Neuronal stem cell (in vitro differentiated cells): ENCODE results near the gene MAGT1.

ENCODE experiments used
- DNase-seq: peaks from one replicate; pipeline ENCODE4 v3.0.0-alpha.2; 2013; ENCODE audit warnings: low spot score
- H2AFZ ChIP-seq: one replicate; pipeline ENCODE4 v1.6.1; 2013; ENCODE audit warnings: mild to moderate bottlenecking, low read length, inconsistent platforms
- H2AK5ac ChIP-seq: 2 replicates; pipeline ENCODE4 v1.6.1; 2013; ENCODE audit warnings: low read depth, mild to moderate bottlenecking, inconsistent platforms, low read length, moderate library complexity, mixed read lengths
- H2BK120ac ChIP-seq: 2 replicates; pipeline ENCODE4 v1.6.1; 2013; ENCODE audit warnings: low read depth, mild to moderate bottlenecking, inconsistent platforms, low read length, moderate library complexity, mixed read lengths
- H2BK12ac ChIP-seq: one replicate; pipeline ENCODE4 v1.6.1; 2013; ENCODE audit warnings: low read length, inconsistent platforms
- H2BK15ac ChIP-seq: 2 replicates; pipeline ENCODE4 v1.6.1; 2013; ENCODE audit warnings: mild to moderate bottlenecking, low read length, inconsistent platforms, mixed read lengths
- H2BK5ac ChIP-seq: one replicate; pipeline ENCODE4 v1.6.1; 2013; ENCODE audit warnings: inconsistent platforms, mild to moderate bottlenecking, low read length, moderate library complexity
- H3K14ac ChIP-seq: one replicate; pipeline ENCODE4 v1.6.1; 2013; ENCODE audit warnings: low read length, inconsistent platforms
- H3K18ac ChIP-seq: 2 replicates; pipeline ENCODE4 v1.6.1; 2013; ENCODE audit warnings: low read length, inconsistent platforms
- H3K23ac ChIP-seq: 2 replicates; pipeline ENCODE4 v1.6.1; 2013; ENCODE audit warnings: low read depth, mild to moderate bottlenecking, mixed read lengths, low read length, inconsistent platforms; ENCODE audit not compliant: poor library complexity
- H3K27ac ChIP-seq: replicated peaks from 3 replicates; pipeline ENCODE4 v1.5.1; 2013; ENCODE audit warnings: low read length, inconsistent platforms
- H3K27me3 ChIP-seq, 3 experiments: 2 replicates each; pipeline ENCODE4 v1.6.1; 2013; ENCODE audit warnings: low read length in 3 of 3, mild to moderate bottlenecking in 2 of 3, inconsistent platforms in 1 of 3, low read depth in 1 of 3, mixed read lengths in 1 of 3, moderate library complexity in 1 of 3; ENCODE audit not compliant: control insufficient read depth in 3 of 3, insufficient read depth in 3 of 3
- H3K36me3 ChIP-seq, 2 donors: replicated peaks in 1 of 2; 2 replicates each; pipeline ENCODE4 v1.6.1; 2013; ENCODE audit warnings: low read length in 2 of 2; ENCODE audit not compliant: control insufficient read depth in 2 of 2, insufficient read depth in 2 of 2
- H3K4ac ChIP-seq: 2 replicates; pipeline ENCODE4 v1.6.1; 2013; ENCODE audit warnings: inconsistent platforms, mild to moderate bottlenecking, low read length, moderate library complexity
- H3K4me1 ChIP-seq, 2 donors: 1 replicate in 1 of 2; 2 replicates in 1 of 2; pipeline ENCODE4 v1.6.1; 2013; ENCODE audit warnings: low read length in 2 of 2, low read depth in 1 of 2; ENCODE audit not compliant: control insufficient read depth in 2 of 2, insufficient read depth in 1 of 2
- H3K4me2 ChIP-seq: one replicate; pipeline ENCODE4 v1.6.1; 2013; ENCODE audit warnings: mild to moderate bottlenecking, low read length, inconsistent platforms; ENCODE audit not compliant: insufficient read depth, poor library complexity, severe bottlenecking
- H3K4me3 ChIP-seq, 2 donors: 2 replicates each; pipeline ENCODE4 v1.5.1; 2013; ENCODE audit warnings: low read length in 2 of 2, mild to moderate bottlenecking in 2 of 2, inconsistent platforms in 1 of 2, moderate library complexity in 1 of 2
- H3K79me1 ChIP-seq: one replicate; pipeline ENCODE4 v1.6.1; 2013; ENCODE audit warnings: low read depth, mild to moderate bottlenecking, inconsistent platforms, low read length, moderate library complexity
- H3K9ac ChIP-seq: one replicate; pipeline ENCODE4 v1.6.1; 2013; ENCODE audit warnings: mild to moderate bottlenecking, low read depth, low read length, inconsistent platforms; ENCODE audit not compliant: poor library complexity
- H3K9me3 ChIP-seq, 2 donors: replicated peaks in 1 of 2; 2 replicates each; pipeline versions ENCODE3 to v1.6.1; 2013; ENCODE audit warnings: low read length in 2 of 2, mild to moderate bottlenecking in 2 of 2, inconsistent platforms in 1 of 2, low read depth in 1 of 2, mixed read lengths in 1 of 2, moderate library complexity in 1 of 2; ENCODE audit not compliant: control insufficient read depth in 2 of 2, insufficient read depth in 1 of 2
- H4K8ac ChIP-seq: one replicate; pipeline ENCODE4 v1.6.1; 2013; ENCODE audit warnings: low read depth, mild to moderate bottlenecking, inconsistent platforms, low read length, moderate library complexity
- H4K91ac ChIP-seq: one replicate; pipeline ENCODE4 v1.6.1; 2013; ENCODE audit warnings: low read length, low read depth, mild to moderate bottlenecking, inconsistent platforms; ENCODE audit not compliant: poor library complexity
- WGBS, 2 donors: extraction: QIAGEN DNeasy Blood & Tissue Kit; methylation state at CpG; one replicate each; pipeline ENCODE4 v1.1.7; 2013; ENCODE audit warnings: missing lambda C conversion rate in 2 of 2, mixed read lengths in 1 of 2; ENCODE audit not compliant: insufficient read length in 2 of 2, insufficient replicate concordance in 1 of 2; ENCODE audit errors: extremely low coverage in 2 of 2; 5-methylcytosine and 5-hydroxymethylcytosine counted together

MAGT1 gene

DNA sequence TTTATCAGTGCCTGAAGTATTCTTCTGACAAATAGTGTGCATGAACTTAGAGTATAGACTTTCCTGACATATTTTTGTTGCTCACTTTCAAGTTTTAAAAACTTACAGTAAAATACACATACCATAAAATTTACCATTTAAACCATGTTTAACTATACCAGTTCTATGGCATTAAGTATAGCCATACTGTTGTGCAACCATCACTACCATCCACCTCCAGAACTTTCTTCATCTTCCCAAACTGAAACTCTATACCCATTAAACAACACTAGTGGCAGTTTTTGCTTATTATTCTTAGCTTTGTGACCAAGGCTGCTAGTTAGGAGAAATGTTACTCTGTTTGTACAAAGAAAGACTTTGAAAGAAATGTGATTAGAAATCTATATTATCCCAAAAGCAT is 41.1 kb upstream of the MAGT1 start:
- no peak overlapping the region for H3K23ac ChIP-seq
- H2BK5ac ChIP-seq = no peak overlapping the region
- H2BK12ac ChIP-seq = no peak overlapping the region
- no peaks in the 10 kb centered on the region for H3K79me1 ChIP-seq
- H3K9ac ChIP-seq = no peak overlapping the region
- H3K36me3 ChIP-seq = no peaks in the 10 kb centered on the region
- H3K4me3 ChIP-seq = no peak overlapping the region
- DNase-seq = no peak
- no peak overlapping the region for H3K18ac ChIP-seq
- H2AK5ac ChIP-seq = no peak overlapping the region
- no peak overlapping the region for H3K14ac ChIP-seq
- H2AFZ ChIP-seq = no peak overlapping the region
- no peak overlapping the region for H2BK120ac ChIP-seq
- peaks cover 0 to 1% of the 10 kb centered on the region in 2 donors for H3K9me3 ChIP-seq
- H4K8ac ChIP-seq = no peak overlapping the region
- H3K4me2 ChIP-seq = no peak overlapping the region
- H3K27me3 ChIP-seq = no peaks in the 10 kb centered on the region
- H4K91ac ChIP-seq = no peak overlapping the region
- no peak overlapping the region for H3K27ac ChIP-seq
- H2BK15ac ChIP-seq = no peak overlapping the region
- H3K4ac ChIP-seq = no peak overlapping the region
- no peaks in the 10 kb centered on the region for H3K4me1 ChIP-seq

DNA sequence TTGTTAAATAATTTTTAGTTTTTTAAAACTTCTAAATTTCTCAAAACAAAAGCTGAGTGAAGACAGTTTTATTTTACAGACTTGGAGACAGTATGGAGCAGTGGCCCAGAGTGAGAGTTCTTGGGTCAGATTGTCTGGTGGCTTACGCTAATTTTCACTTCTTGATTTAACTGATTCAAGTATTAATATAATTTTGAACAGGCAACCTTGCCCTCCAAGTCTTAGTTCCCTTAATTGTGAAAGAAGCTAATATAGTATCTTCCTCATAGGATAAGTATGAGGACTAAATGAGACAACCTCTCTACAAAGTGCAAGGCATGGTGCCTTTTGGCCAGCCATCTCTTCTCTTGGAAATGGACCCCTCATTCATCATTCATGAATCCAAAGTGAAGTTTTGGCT is 40.7 kb upstream of the MAGT1 start:
- H4K8ac ChIP-seq = no peak overlapping the region
- no peak overlapping the region for H3K14ac ChIP-seq
- no peak for DNase-seq
- no peaks in the 10 kb centered on the region for H3K27me3 ChIP-seq
- H3K4me3 ChIP-seq = no peak overlapping the region
- H3K27ac ChIP-seq = no peak overlapping the region
- H3K9me3 ChIP-seq = peaks cover 0 to 1% of the 10 kb centered on the region in 2 donors
- H2AFZ ChIP-seq = no peak overlapping the region
- no peak overlapping the region for H3K9ac ChIP-seq
- no peaks in the 10 kb centered on the region for H3K4me1 ChIP-seq
- no peak overlapping the region for H2BK15ac ChIP-seq
- H3K23ac ChIP-seq = no peak overlapping the region
- no peak overlapping the region for H2AK5ac ChIP-seq
- no peaks in the 10 kb centered on the region for H3K79me1 ChIP-seq
- no peaks in the 10 kb centered on the region for H3K36me3 ChIP-seq
- H3K18ac ChIP-seq = no peak overlapping the region
- no peak overlapping the region for H4K91ac ChIP-seq
- H2BK120ac ChIP-seq = no peak overlapping the region
- no peak overlapping the region for H3K4me2 ChIP-seq
- H2BK12ac ChIP-seq = no peak overlapping the region
- WGBS, 2 donors = no CpG with 5 or more reads among the region's 1 CpG
- no peak overlapping the region for H2BK5ac ChIP-seq
- no peak overlapping the region for H3K4ac ChIP-seq

DNA sequence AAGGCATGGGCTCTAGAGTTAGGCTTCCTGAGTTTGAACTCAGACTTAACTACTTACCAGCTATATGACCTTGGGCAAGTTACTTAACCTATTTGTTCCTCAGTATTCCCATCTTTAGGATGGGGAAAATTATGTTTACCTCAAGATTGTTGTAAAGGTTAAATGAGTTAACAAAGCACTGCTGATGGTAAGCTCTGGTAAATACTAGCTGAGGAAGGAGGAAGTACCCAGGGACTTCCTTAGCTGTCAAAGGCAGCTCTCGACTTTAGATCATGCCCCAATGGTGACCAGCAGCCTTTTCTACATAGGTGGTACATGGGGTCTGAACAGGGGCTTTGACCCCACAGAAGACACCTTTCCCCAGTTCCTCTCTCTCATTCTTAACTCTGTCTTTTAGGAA is 35.3 kb upstream of the MAGT1 start:
- Histone ChIP-seq H3K23ac (no peak overlapping the region), H4K91ac (no peak overlapping the region), H3K36me3 (no peaks in the 10 kb centered on the region), H2AFZ (no peak overlapping the region), H3K9me3 (peaks cover 0 to 1% of the 10 kb centered on the region in 2 donors), H2BK12ac (no peak overlapping the region), H4K8ac (no peak overlapping the region), H2BK5ac (no peak overlapping the region), H3K4me1 (no peaks in the 10 kb centered on the region), H2BK120ac (no peak overlapping the region), H3K27ac (no peak overlapping the region), H3K4me2 (no peak overlapping the region), H2BK15ac (no peak overlapping the region), H3K14ac (no peak overlapping the region), H2AK5ac (no peak overlapping the region), H3K9ac (no peak overlapping the region), H3K18ac (no peak overlapping the region), H3K79me1 (no peaks in the 10 kb centered on the region), H3K4ac (no peak overlapping the region), H3K27me3 (no peaks in the 10 kb centered on the region), H3K4me3 (no peak overlapping the region)
- DNase-seq = no peak
- WGBS, 2 donors = no CpG with 5 or more reads among the region's 1 CpG

DNA sequence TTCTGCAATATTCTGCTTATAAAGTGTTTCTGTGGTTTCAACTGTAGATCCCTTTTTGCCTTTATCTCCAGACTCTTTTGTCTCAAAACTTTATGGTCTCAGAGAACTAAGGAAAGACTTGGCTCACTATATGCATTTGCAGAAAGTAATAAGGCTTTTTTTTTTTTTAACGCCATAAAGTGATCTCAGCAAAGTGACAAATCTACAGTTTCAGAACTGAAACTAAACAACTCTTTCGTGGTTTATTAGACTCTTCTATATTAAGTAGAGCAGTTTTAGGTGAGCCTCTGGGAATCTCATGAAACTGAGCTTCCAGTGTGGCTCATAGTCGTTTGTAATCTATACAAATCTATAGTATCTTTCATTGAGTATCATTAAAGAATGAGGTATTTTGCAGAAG is 30.5 kb upstream of the MAGT1 start:
- Histone ChIP-seq H2AFZ (no peak overlapping the region), H3K4ac (no peak overlapping the region), H2AK5ac (no peak overlapping the region), H3K4me1 (no peaks in the 10 kb centered on the region), H2BK120ac (no peak overlapping the region), H3K18ac (no peak overlapping the region), H3K14ac (no peak overlapping the region), H2BK5ac (no peak overlapping the region), H3K36me3 (no peaks in the 10 kb centered on the region), H4K91ac (no peak overlapping the region), H2BK12ac (no peak overlapping the region), H2BK15ac (no peak overlapping the region), H3K27ac (no peak overlapping the region), H3K9ac (no peak overlapping the region), H3K4me2 (no peak overlapping the region), H3K9me3 (peaks cover 0 to 3% of the 10 kb centered on the region in 2 donors), H3K4me3 (no peak overlapping the region), H3K79me1 (no peaks in the 10 kb centered on the region), H3K27me3 (no peaks in the 10 kb centered on the region), H4K8ac (no peak overlapping the region), H3K23ac (no peak overlapping the region)
- WGBS, 2 donors = no CpG with 5 or more reads among the region's 3 CpGs
- no peak for DNase-seq
